ENCODE measurements around the gene CFAP73. TPM values are rescaled to one million over a fixed set of nuclear protein-coding genes. Genes with fewer than 3 reads are reported as not detected.

Gene CFAP73
- polyA plus RNA-seq, 1 of the 3 experiments (the other 2 are of a cell fraction) = not detected

GRCh38 chr12:113146999-113147398 is 2.5 kb upstream of the CFAP73 start:
- 0 out of 2 replicates have a peak, but pooled peaks cover 5% of the 10 kb centered on the region for H3K9me3 ChIP-seq
- H3K79me2 ChIP-seq (ENCODE audit: insufficient read depth) = no peaks in the 10 kb centered on the region
- no peaks in the 10 kb centered on the region for H4K20me1 ChIP-seq (ENCODE audit: insufficient read depth)
- no peaks in the 10 kb centered on the region for H3F3A ChIP-seq (replicated peaks; ENCODE audit: insufficient read depth)
- H3K9me2 ChIP-seq = no peaks in the 10 kb centered on the region
- H3K27me3 ChIP-seq (ENCODE audit: insufficient read depth) = peaks cover 2% of the 10 kb centered on the region
- DNase-seq = no peak
- no peak overlapping the region for H3K27ac ChIP-seq (ENCODE audit: low read depth in 2 of 2, low read length in 1 of 2)
- no peak overlapping the region for H3K4me3 ChIP-seq (ENCODE audit: low read depth in 2 of 2, low read length in 1 of 2)
- TF ChIP-seq NFIC (IDR thresholded peaks at IDR 0.05; ENCODE audit: borderline replicate concordance) (no peak), PBX3 (IDR thresholded peaks at IDR 0.05) (no peak), TEAD4 (IDR thresholded peaks at IDR 0.05; ENCODE audit: borderline replicate concordance, insufficient read depth) (no peak), ELF1 (IDR thresholded peaks at IDR 0.05) (no peak), YY1 (IDR thresholded peaks at IDR 0.05; ENCODE audit: low read depth) (no peak), USF1 (IDR thresholded peaks at IDR 0.05; ENCODE audit: borderline replicate concordance, low read depth) (no peak), CHD2 (IDR thresholded peaks at IDR 0.05; ENCODE audit: low read length, partially characterized antibody) (no peak), SIN3A (IDR thresholded peaks at IDR 0.05; ENCODE audit: borderline replicate concordance, low read depth, low read length) (no peak), EP300 (IDR thresholded peaks at IDR 0.05; ENCODE audit: borderline replicate concordance in 1 of 2, low read depth in 1 of 2, low read length in 1 of 2) (no peak), FOSL2 (IDR thresholded peaks at IDR 0.05; ENCODE audit: borderline replicate concordance, low read depth) (no peak), GATA2 (CRISPR knock-in tag; IDR thresholded peaks at IDR 0.05) (no peak), GABPA (IDR thresholded peaks at IDR 0.05; ENCODE audit: low read depth) (no peak), RFX5 (IDR thresholded peaks at IDR 0.05; ENCODE audit: low read length) (no peak)
- H3K4me1 ChIP-seq (ENCODE audit: control insufficient read depth in 1 of 2, insufficient read depth in 2 of 2, low read depth in 1 of 2, low read length in 1 of 2) = peaks cover 5 to 6% of the 10 kb centered on the region in 2 experiments; a peak in 2 of 4 replicates
- POLR2A ChIA-PET = no interaction called here
- CTCF ChIA-PET = interaction anchor here (1.3 kb wide), 3 partner anchors 8 to 98 kb away, joined by 4 to 5 read pairs (median 5); partner anchors contain the start of gene RASAL1
- no peaks in the 10 kb centered on the region for H3K36me3 ChIP-seq (replicated peaks in 1 of 2; ENCODE audit: control insufficient read depth in 1 of 2, insufficient read depth in 2 of 2, low read length in 1 of 2)
- H3K9ac ChIP-seq = no peak overlapping the region
- no peak overlapping the region for H3K4me2 ChIP-seq
- WGBS (ENCODE audit: low lambda C conversion rate) = 61% methylated on average over 2 of the region's 2 CpGs
- H2AFZ ChIP-seq (ENCODE audit: low read depth) = no peak overlapping the region

- WGBS (ENCODE audit: low lambda C conversion rate) = 95% methylated on average over 3 of the region's 3 CpGs
- H3K36me3 ChIP-seq (replicated peaks in 1 of 2; ENCODE audit: control insufficient read depth in 1 of 2, insufficient read depth in 2 of 2, low read length in 1 of 2) = no peaks in the 10 kb centered on the region
- H3K9me3 ChIP-seq = 0 out of 2 replicates have a peak, but pooled peaks cover 5% of the 10 kb centered on the region
- ChIA-PET POLR2A (no interaction called here), CTCF (interaction anchor here (0.7 to 7.6 kb wide), 7 partner anchors 10 to 103 kb away, joined by 3 to 49 read pairs (median 4); partner anchors contain the start of gene RASAL1)
- H3K4me3 ChIP-seq (ENCODE audit: low read depth in 2 of 2, low read length in 1 of 2) = no peak overlapping the region
- no peak for DNase-seq
- H4K20me1 ChIP-seq (ENCODE audit: insufficient read depth) = no peaks in the 10 kb centered on the region
- no peak overlapping the region for H3K9ac ChIP-seq
- no peak overlapping the region for H3K4me2 ChIP-seq
- no peaks in the 10 kb centered on the region for H3K9me2 ChIP-seq
- H3K4me1 ChIP-seq (ENCODE audit: control insufficient read depth in 1 of 2, insufficient read depth in 2 of 2, low read depth in 1 of 2, low read length in 1 of 2) = peaks cover 5 to 11% of the 10 kb centered on the region in 2 experiments; a peak in 2 of 4 replicates
- TF ChIP-seq ELF1 (IDR thresholded peaks at IDR 0.05) = no peak
- TF ChIP-seq GATA2 (CRISPR knock-in tag; IDR thresholded peaks at IDR 0.05) = no peak
- no peak for TF ChIP-seq TEAD4 (IDR thresholded peaks at IDR 0.05; ENCODE audit: borderline replicate concordance, insufficient read depth)
- no peak for TF ChIP-seq SIN3A (IDR thresholded peaks at IDR 0.05; ENCODE audit: borderline replicate concordance, low read depth, low read length)
- no peak for TF ChIP-seq MAX (IDR thresholded peaks at IDR 0.05; ENCODE audit: low read depth)
- peaks cover 9% of the 10 kb centered on the region for H3F3A ChIP-seq (replicated peaks; ENCODE audit: insufficient read depth)
- H3K27ac ChIP-seq (ENCODE audit: low read depth in 2 of 2, low read length in 1 of 2) = no peak overlapping the region
- no peaks in the 10 kb centered on the region for H3K79me2 ChIP-seq (ENCODE audit: insufficient read depth)
- H2AFZ ChIP-seq (ENCODE audit: low read depth) = no peak overlapping the region
- H3K27me3 ChIP-seq (ENCODE audit: insufficient read depth) = peaks cover 24% of the 10 kb centered on the region
Measured at GRCh38 chr12:113151655-113152054, 2.1 kb downstream of the CFAP73 start.

Measured in SK-N-SH (cell line).